Activated CD8-positive, alpha-beta T cell treated with anti-CD3 and anti-CD28 coated beads for 36 hours (primary cell): ENCODE results near the gene FXYD1. TPM values are rescaled to one million over a fixed set of nuclear protein-coding genes. Genes with fewer than 3 reads are reported as not detected.
"Not testable (repeated sequence)": the region's sequence is repeated elsewhere in the genome, so short reads cannot be mapped to it uniquely, and the experiment has no call there.

Source experiments
- ATAC-seq: fragments of 200-7000 bp; cut with Tn5 transposase; one replicate; pipeline ENCODE4 v1.10.0; 2021; ENCODE audit warnings: mild to moderate bottlenecking, moderate library complexity
- CTCF ChIA-PET: fragments of 350-600 bp; sonication (Branson Sonifier 250); formaldehyde crosslinking; loops from one replicate; lab custom pipeline; 2021; ENCODE audit warnings: antibody characterized with exemption; lab: Charles Lee
- POLR2A ChIA-PET: fragments of 350-600 bp; sonication (Branson Sonifier 250); formaldehyde crosslinking; loops from one replicate; lab custom pipeline; 2021; ENCODE audit warnings: antibody characterized with exemption; lab: Charles Lee
- DNase-seq: peaks from one replicate; pipeline ENCODE4 v3.0.0-alpha.2; 2020
- H3K27ac Mint-ChIP-seq: one replicate; pipeline ENCODE4 v1.8.0; 2021; ENCODE audit warnings: mild to moderate bottlenecking, mixed read lengths
- H3K27me3 Mint-ChIP-seq: one replicate; pipeline ENCODE4 v1.8.0; 2021; ENCODE audit warnings: mixed read lengths
- H3K36me3 Mint-ChIP-seq: one replicate; pipeline ENCODE4 v1.8.0; 2021; ENCODE audit warnings: low read depth, mixed read lengths
- H3K4me1 Mint-ChIP-seq: one replicate; pipeline ENCODE4 v1.8.0; 2021; ENCODE audit warnings: low read depth, mixed read lengths
- H3K4me3 Mint-ChIP-seq: one replicate; pipeline ENCODE4 v1.8.0; 2021; ENCODE audit warnings: mild to moderate bottlenecking, moderate library complexity, mixed read lengths
- H3K9me3 Mint-ChIP-seq: one replicate; pipeline ENCODE4 v1.8.0; 2021; ENCODE audit warnings: mixed read lengths
- CTCF ChIP-seq: fragments of 200-600 bp; IDR thresholded peaks from one replicate; pipeline ENCODE4 v1.8.0; 2022; ENCODE audit warnings: antibody characterized with exemption, mild to moderate bottlenecking
- intact Hi-C: fragments of 100-400 bp; cut with micrococcal nuclease; formaldehyde crosslinking; loops from one replicate; pipeline ENCODE4 v1.10.0; 2022
- total RNA-seq, 2 experiments: library from RNA; stranded (reverse); gene quantifications; one replicate each; pipeline ENCODE4 v1.2.3, GENCODE V29; 2021

FXYD1 gene
- total RNA-seq, 2 experiments from 2014 or later: 1.9 TPM; not detected in 1

- ATAC-seq (no peak), DNase-seq (no peak)
- Mint-ChIP-seq H3K4me3 (no peak overlapping the region), H3K27me3 (no peaks in the 10 kb centered on the region), H3K36me3 (peaks cover 14% of the 10 kb centered on the region), H3K4me1 (peaks cover 20% of the 10 kb centered on the region), H3K9me3 (no peaks in the 10 kb centered on the region), H3K27ac (no peak overlapping the region)
- CTCF ChIA-PET: interaction anchor here (0.8 to 6.2 kb wide), 2 partner anchors 9 to 15 kb away, joined by 3 to 57 read pairs; partner anchors contain the start of gene FXYD7
- TF ChIP-seq CTCF: no peak
- intact Hi-C loops: no loop called here
- POLR2A ChIA-PET: interaction anchor here (1.2 kb wide), 1 partner anchor 13 kb away, joined by 4 read pairs; no protein-coding TSS in a partner anchor
Measured at GRCh38 chr19:35151273-35152065, 12.8 kb downstream of the FXYD1 start.

- H3K9me3 Mint-ChIP-seq, ATAC-seq, H3K27me3 Mint-ChIP-seq, intact Hi-C loops, DNase-seq: not testable (repeated sequence)
- Mint-ChIP-seq H3K4me1 (peaks cover 34% of the 10 kb centered on the region), H3K27ac (peak overlapping the region; percentile 55), H3K36me3 (peaks cover 31% of the 10 kb centered on the region), H3K4me3 (peak overlapping the region; percentile 95)
- ChIA-PET CTCF (interaction anchor here (1.0 to 6.2 kb wide), 11 partner anchors 8 to 86 kb away, joined by 3 to 57 read pairs (median 8); partner anchors contain the start of gene FXYD7), POLR2A (interaction anchor here (1.4 to 2.0 kb wide), 4 partner anchors 9 to 61 kb away, joined by 5 to 11 read pairs (median 8); no protein-coding TSS in a partner anchor)
Measured at GRCh38 chr19:35153129-35153522, 14.5 kb downstream of the FXYD1 start.

- TF ChIP-seq CTCF: peak; percentile 70
- peak overlapping the region; percentile 99 for H3K27ac Mint-ChIP-seq
- ChIA-PET CTCF (interaction anchor here (0.8 to 6.2 kb wide), 19 partner anchors 9 to 97 kb away, joined by 3 to 57 read pairs (median 5); partner anchors contain the start of gene FXYD7), POLR2A (interaction anchor here (0.7 to 2.0 kb wide), 17 partner anchors 9 to 193 kb away, joined by 3 to 11 read pairs (median 4); partner anchors contain the start of gene FFAR1)
- intact Hi-C loops: no loop called here
- H3K9me3 Mint-ChIP-seq: no peaks in the 10 kb centered on the region
- peaks cover 39% of the 10 kb centered on the region for H3K36me3 Mint-ChIP-seq
- peaks cover 42% of the 10 kb centered on the region for H3K4me1 Mint-ChIP-seq
- H3K27me3 Mint-ChIP-seq: no peaks in the 10 kb centered on the region
- peak; percentile 79 for DNase-seq
- H3K4me3 Mint-ChIP-seq: peak overlapping the region; percentile 95
- peak; percentile 70 for ATAC-seq
Measured at GRCh38 chr19:35153701-35154524, 15.3 kb downstream of the FXYD1 start.

GRCh38 chr19:35154525-35155406 lies 16.1 kb downstream of the FXYD1 start, which contains the start of gene FXYD5:
Gene FXYD5, plus strand, starts transcription at chr19:35154735. Its CDS starts 816 bp downstream, at chr19:35155551.
- intact Hi-C loops: no loop called here
- Mint-ChIP-seq H3K4me3 (peak within 1 kb of the TSS; percentile 95), H3K9me3 (no peaks in the 10 kb centered on the region), H3K27me3 (no peaks in the 10 kb centered on the region), H3K4me1 (peaks cover 49% of the 10 kb centered on the region), H3K36me3 (peaks cover 47% of the 10 kb centered on the region), H3K27ac (peak within 1 kb of the TSS; percentile 99)
- peak; percentile 92 for DNase-seq
- no peak for TF ChIP-seq CTCF
- ChIA-PET CTCF (interaction anchor here (0.8 to 6.2 kb wide), 16 partner anchors 8 to 96 kb away, joined by 3 to 57 read pairs (median 6); partner anchors contain the start of gene FXYD7), POLR2A (interaction anchor here (0.7 to 2.0 kb wide), 18 partner anchors 8 to 193 kb away, joined by 3 to 11 read pairs (median 4); partner anchors contain the start of gene FFAR1)
- peak; percentile 78 for ATAC-seq
